B cell (primary cell): ENCODE data around the gene SNCAIP.

Experiments
- CTCF ChIP-seq: fragments of 200-600 bp; IDR thresholded peaks from one replicate; pipeline ENCODE4 v1.8.0; 2022; ENCODE audit warnings: antibody characterized with exemption, mild to moderate bottlenecking
- EZH2 ChIP-seq: IDR thresholded peaks from 2 replicates; pipeline ENCODE4 v1.6.1; 2012; ENCODE audit warnings: borderline replicate concordance, low read depth, mild to moderate bottlenecking, moderate library complexity, low read length; ENCODE audit not compliant: insufficient read depth, poor library complexity, severe bottlenecking

- TF ChIP-seq EZH2 (no peak), CTCF (no peak)
Observed at GRCh38 chr5:122480146-122480545, 168.1 kb downstream of the SNCAIP start.
